ENCODE data around the gene CYP11A1. TPM values are rescaled to one million over a fixed set of nuclear protein-coding genes. Genes with fewer than 3 reads are reported as not detected.

CYP11A1 gene
- total RNA-seq, 1 donor from 2014 or later, result 0.32 TPM

GRCh38 chr15:74385733-74386132 is 18.3 kb upstream of the CYP11A1 start:
- TF ChIP-seq, protein P1, sequence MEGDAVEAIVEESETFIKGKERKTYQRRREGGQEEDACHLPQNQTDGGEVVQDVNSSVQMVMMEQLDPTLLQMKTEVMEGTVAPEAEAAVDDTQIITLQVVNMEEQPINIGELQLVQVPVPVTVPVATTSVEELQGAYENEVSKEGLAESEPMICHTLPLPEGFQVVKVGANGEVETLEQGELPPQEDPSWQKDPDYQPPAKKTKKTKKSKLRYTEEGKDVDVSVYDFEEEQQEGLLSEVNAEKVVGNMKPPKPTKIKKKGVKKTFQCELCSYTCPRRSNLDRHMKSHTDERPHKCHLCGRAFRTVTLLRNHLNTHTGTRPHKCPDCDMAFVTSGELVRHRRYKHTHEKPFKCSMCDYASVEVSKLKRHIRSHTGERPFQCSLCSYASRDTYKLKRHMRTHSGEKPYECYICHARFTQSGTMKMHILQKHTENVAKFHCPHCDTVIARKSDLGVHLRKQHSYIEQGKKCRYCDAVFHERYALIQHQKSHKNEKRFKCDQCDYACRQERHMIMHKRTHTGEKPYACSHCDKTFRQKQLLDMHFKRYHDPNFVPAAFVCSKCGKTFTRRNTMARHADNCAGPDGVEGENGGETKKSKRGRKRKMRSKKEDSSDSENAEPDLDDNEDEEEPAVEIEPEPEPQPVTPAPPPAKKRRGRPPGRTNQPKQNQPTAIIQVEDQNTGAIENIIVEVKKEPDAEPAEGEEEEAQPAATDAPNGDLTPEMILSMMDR (IDR thresholded peaks at IDR 0.05), result no peak
- Mint-ChIP-seq H3K27me3 (ENCODE audit: low read depth) (no peaks in the 10 kb centered on the region), H3K4me3 (ENCODE audit: unreplicated experiment) (no peak overlapping the region), H3K9me3 (ENCODE audit: low read depth) (no peaks in the 10 kb centered on the region), H3K36me3 (ENCODE audit: low read depth) (no peaks in the 10 kb centered on the region), H3K4me1 (ENCODE audit: low read depth) (no peaks in the 10 kb centered on the region), H3K27ac (ENCODE audit: unreplicated experiment) (no peak overlapping the region)
- no peak for DNase-seq (ENCODE audit: low spot score)

GRCh38 chr15:74384881-74385643 is 17.6 kb upstream of the CYP11A1 start:
- no peaks in the 10 kb centered on the region for H3K36me3 Mint-ChIP-seq (ENCODE audit: low read depth)
- H3K4me3 Mint-ChIP-seq (ENCODE audit: unreplicated experiment), result no peak overlapping the region
- TF ChIP-seq, protein P1 (IDR thresholded peaks at IDR 0.05), result no peak
- H3K27ac Mint-ChIP-seq (ENCODE audit: unreplicated experiment), result no peak overlapping the region
- no peak for DNase-seq (ENCODE audit: low spot score)
- H3K4me1 Mint-ChIP-seq (ENCODE audit: low read depth), result no peaks in the 10 kb centered on the region
- no peaks in the 10 kb centered on the region for H3K9me3 Mint-ChIP-seq (ENCODE audit: low read depth)
- no peaks in the 10 kb centered on the region for H3K27me3 Mint-ChIP-seq (ENCODE audit: low read depth)

- H3K4me1 Mint-ChIP-seq (ENCODE audit: low read depth), result no peaks in the 10 kb centered on the region
- TF ChIP-seq, protein P1 (IDR thresholded peaks at IDR 0.05), result no peak
- H3K27ac Mint-ChIP-seq (ENCODE audit: unreplicated experiment), result no peak overlapping the region
- H3K9me3 Mint-ChIP-seq (ENCODE audit: low read depth), result no peaks in the 10 kb centered on the region
- H3K4me3 Mint-ChIP-seq (ENCODE audit: unreplicated experiment), result no peak overlapping the region
- no peaks in the 10 kb centered on the region for H3K27me3 Mint-ChIP-seq (ENCODE audit: low read depth)
- H3K36me3 Mint-ChIP-seq (ENCODE audit: low read depth), result no peaks in the 10 kb centered on the region
- no peak for DNase-seq (ENCODE audit: low spot score)
Measured at GRCh38 chr15:74384566-74384880, 17.1 kb upstream of the CYP11A1 start.

- Mint-ChIP-seq H3K27ac (ENCODE audit: unreplicated experiment) (no peak overlapping the region), H3K4me3 (ENCODE audit: unreplicated experiment) (no peak overlapping the region), H3K4me1 (ENCODE audit: low read depth) (peaks cover under 1% of the 10 kb centered on the region), H3K27me3 (ENCODE audit: low read depth) (no peaks in the 10 kb centered on the region), H3K9me3 (ENCODE audit: low read depth) (no peaks in the 10 kb centered on the region), H3K36me3 (ENCODE audit: low read depth) (no peaks in the 10 kb centered on the region)
- TF ChIP-seq, protein P1 (IDR thresholded peaks at IDR 0.05), result no peak
- DNase-seq (ENCODE audit: low spot score), result no peak
Measured at GRCh38 chr15:74383695-74384565, 16.5 kb upstream of the CYP11A1 start.

DNA sequence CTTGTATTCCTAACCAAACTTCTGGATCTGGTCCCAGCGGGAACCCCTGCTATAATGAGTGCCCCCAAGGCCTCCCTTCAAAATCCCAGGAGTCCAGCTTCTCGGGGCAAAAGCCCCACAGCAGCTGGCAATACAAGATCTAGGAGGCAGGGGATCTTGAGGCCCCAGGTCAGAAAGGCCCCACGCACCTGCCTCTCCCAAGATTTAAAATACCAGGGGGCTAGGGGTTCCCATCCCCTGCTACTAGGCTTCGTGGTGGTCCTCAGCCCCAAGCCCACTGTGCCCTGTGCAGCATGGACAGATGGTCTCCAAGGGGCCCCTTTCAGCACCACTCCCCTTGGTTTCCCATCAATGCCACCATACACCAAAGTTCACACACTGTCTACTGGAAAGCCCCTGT is 15.8 kb upstream of the CYP11A1 start:
- TF ChIP-seq, protein P1 (IDR thresholded peaks at IDR 0.05), result no peak
- Mint-ChIP-seq H3K4me1 (ENCODE audit: low read depth) (peaks cover 3% of the 10 kb centered on the region), H3K27me3 (ENCODE audit: low read depth) (no peaks in the 10 kb centered on the region), H3K27ac (ENCODE audit: unreplicated experiment) (no peak overlapping the region), H3K9me3 (ENCODE audit: low read depth) (no peaks in the 10 kb centered on the region), H3K4me3 (ENCODE audit: unreplicated experiment) (no peak overlapping the region), H3K36me3 (ENCODE audit: low read depth) (no peaks in the 10 kb centered on the region)
- no peak for DNase-seq (ENCODE audit: low spot score)
